ENCODE measurements around the gene PI3.

The PI3 gene

GRCh38 chr20:45218636-45219035 is 43.9 kb downstream of the PI3 start:
- H3K4me3 ChIP-seq (ENCODE audit: low read depth, low read length): no peak overlapping the region
- ChIA-PET CTCF (no interaction called here), POLR2A (no interaction called here)
- TF ChIP-seq CTCF (IDR thresholded peaks at IDR 0.05; ENCODE audit: insufficient read depth, low read length, missing control alignments): no peak
- DNase-seq (ENCODE audit: low read depth, low spot score): no peak

- ChIA-PET POLR2A (no interaction called here), CTCF (no interaction called here)
- H3K4me3 ChIP-seq (ENCODE audit: low read depth, low read length): no peak within 1 kb of the TSS
- no peak for TF ChIP-seq CTCF (IDR thresholded peaks at IDR 0.05; ENCODE audit: insufficient read depth, low read length, missing control alignments)
- DNase-seq (ENCODE audit: low read depth, low spot score): no peak
Measured at GRCh38 chr20:45221076-45221475, 46.4 kb downstream of the PI3 start, which contains the start of gene SEMG2. Gene SEMG2, plus strand, starts transcription at chr20:45221373. Its CDS starts 17 bp downstream, at chr20:45221390.

- no peak overlapping the region for H3K4me3 ChIP-seq (ENCODE audit: low read depth, low read length)
- no peak for DNase-seq (ENCODE audit: low read depth, low spot score)
- ChIA-PET POLR2A (no interaction called here), CTCF (no interaction called here)
- no peak for TF ChIP-seq CTCF (IDR thresholded peaks at IDR 0.05; ENCODE audit: insufficient read depth, low read length, missing control alignments)
Measured at GRCh38 chr20:45223136-45223535, 48.4 kb downstream of the PI3 start.

Data from AG04449 (cell line).